GM21786 (cell line): ENCODE measurements around the gene SAPCD2.
A peak's percentile ranks its signal among the peaks of the same experiment; 100 is the strongest.
"Not testable (repeated sequence)": the region's sequence is repeated elsewhere in the genome, so short reads cannot be mapped to it uniquely, and the experiment has no call there.

Experiments used
- ATAC-seq: cut with Tn5 transposase; IDR thresholded peaks from one replicate; pipeline ENCODE4 v1.9.1; 2021; ENCODE audit not compliant: unreplicated experiment

The SAPCD2 gene

GRCh38 chr9:137070201-137070905 lies at the start of gene SAPCD2:
SAPCD2 (minus strand) TSS chr9:137070557; CDS start chr9:137070460, 97 bp downstream.
- ATAC-seq: peak; percentile 73

GRCh38 chr9:137118092-137118603 lies 47.8 kb upstream of the SAPCD2 start:
- ATAC-seq: not testable (repeated sequence)

DNA sequence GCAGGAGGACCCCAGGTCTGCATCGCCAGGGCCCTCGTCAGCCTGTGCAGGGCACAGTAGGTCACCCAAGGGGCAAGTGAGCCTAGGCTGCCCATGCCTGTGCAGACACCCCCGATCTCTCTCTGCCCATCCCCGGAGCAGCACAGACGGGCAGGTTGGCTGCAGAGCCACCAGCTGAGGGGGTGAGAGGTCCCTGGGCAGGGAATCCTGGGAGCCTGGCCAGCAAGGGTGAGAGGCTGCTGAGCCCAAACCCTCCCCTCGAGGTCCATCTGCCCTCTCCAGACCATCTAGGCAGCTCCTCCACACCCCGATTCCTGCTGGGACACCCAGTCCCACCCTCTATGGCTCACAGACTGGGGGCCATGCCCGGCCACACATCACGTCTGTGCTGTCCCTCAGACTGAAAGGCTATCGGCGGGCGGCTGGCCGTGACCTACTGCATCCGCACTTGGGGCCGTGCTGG lies 46.9 kb upstream of the SAPCD2 start:
- no peak for ATAC-seq

GRCh38 chr9:137116728-137117127 lies 46.4 kb upstream of the SAPCD2 start:
- ATAC-seq: no peak

DNA sequence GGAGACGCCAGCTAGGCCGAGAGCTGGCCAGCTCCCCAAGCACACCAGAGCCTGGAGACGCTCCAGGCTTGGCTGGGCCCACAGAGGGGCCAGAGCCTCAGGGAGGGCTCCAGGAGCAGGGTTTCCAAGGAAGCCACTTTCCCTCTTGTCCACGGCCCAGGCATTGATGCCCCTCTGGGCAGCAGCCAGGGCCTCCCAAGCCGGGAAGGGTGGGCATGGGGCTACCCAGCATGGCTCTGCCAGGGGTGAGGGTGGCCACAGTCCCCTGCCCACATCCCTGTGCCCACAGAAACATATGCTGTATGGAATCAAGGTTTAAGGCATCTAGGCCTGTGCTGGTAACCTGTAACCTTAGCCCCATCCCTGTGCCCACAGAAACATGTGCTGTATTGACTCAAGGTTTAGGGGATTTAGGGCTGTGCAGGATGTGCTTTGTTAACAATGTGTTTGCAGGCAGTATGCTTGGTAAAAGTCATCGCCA lies 45.7 kb upstream of the SAPCD2 start:
- ATAC-seq: no peak

- ATAC-seq: no peak
Observed at GRCh38 chr9:137115394-137116026, 45.2 kb upstream of the SAPCD2 start.

GRCh38 chr9:137114613-137115393 lies 44.4 kb upstream of the SAPCD2 start, which contains the start of gene DPP7:
DPP7 (minus strand) TSS chr9:137114733; CDS start chr9:137114713, 20 bp downstream.
- ATAC-seq: peak; percentile 59

GRCh38 chr9:137114220-137114612 lies 43.9 kb upstream of the SAPCD2 start:
- ATAC-seq: peak; percentile 18

DNA sequence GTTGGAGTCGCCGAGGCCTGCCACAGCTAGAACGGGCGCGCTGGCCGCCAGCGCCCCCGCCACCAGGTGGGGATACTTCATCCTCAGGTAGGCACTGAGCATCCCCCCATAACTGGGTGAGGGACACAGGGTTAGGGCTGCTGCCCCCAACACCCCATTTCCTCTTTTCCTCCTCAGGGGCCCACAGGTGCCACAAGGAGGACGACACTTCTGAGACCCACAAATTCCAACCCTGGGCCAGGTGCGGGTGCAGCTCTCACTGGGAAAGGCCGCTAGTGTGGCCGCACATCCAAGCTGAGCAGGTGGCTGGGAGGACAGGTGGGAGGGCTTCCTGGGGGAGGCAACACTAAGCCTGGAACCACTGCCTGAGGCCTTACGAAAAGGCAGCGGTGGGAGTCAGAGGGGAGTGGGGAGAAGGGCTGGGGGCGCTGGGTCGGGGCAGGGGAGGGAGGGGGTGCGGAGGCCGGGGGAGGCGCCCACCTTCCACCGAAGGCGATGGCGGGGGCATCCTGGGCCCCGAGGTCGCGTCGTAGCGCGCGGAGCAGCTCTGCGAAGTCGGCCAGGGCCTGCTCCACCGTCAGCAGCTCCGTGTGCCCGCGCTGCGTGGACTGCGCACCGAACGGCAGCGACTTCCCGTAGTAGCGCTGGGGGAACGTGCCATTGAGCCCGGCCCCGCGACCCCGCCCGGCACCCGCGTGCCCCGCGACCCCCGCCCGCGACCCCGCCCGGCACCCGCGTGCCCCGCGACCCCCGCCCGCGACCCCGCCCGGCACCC lies 43.2 kb upstream of the SAPCD2 start:
- ATAC-seq: no peak

DNA sequence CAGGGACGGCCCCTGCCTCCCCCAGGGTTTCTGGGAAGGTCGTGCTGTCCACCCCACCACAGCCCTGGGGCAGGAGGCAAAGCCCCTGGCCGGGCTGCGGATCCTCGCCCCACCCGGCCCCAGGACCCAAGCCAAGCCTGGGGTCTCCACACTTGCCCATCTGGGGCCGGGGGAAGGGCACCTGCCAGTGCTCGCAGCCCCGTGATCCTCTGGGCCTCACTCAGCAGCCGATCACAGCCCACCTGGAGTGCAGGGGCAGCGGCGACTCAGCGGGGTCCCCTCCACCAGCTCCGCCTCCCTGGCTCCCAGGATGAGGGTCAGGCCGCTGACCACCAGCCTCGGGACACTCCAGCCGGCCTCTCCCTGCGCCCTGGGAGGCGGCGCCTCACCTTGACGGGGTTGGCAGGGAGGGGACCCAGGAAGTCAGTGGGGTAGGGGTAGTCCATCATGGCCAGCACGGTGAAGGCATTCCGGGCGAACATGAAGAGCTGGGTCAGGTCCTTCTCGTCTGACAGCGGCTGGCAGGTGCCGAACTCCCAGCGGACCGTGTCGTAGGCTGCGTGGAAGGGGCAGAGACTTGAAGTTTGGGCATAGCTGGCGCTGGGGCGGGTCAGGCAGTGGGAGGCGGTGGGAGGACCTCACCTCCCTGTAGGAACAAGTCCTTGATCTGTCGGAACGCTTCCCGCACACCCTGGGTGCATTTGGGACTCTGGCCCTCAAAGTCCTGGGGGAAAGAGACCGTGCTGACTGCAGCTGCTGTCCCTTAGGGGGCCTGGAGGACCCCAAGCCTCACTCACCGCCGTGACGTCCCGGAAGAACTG lies 42.4 kb upstream of the SAPCD2 start:
- no peak for ATAC-seq

- ATAC-seq: no peak
Observed at GRCh38 chr9:137111788-137112563, 41.6 kb upstream of the SAPCD2 start.

DNA sequence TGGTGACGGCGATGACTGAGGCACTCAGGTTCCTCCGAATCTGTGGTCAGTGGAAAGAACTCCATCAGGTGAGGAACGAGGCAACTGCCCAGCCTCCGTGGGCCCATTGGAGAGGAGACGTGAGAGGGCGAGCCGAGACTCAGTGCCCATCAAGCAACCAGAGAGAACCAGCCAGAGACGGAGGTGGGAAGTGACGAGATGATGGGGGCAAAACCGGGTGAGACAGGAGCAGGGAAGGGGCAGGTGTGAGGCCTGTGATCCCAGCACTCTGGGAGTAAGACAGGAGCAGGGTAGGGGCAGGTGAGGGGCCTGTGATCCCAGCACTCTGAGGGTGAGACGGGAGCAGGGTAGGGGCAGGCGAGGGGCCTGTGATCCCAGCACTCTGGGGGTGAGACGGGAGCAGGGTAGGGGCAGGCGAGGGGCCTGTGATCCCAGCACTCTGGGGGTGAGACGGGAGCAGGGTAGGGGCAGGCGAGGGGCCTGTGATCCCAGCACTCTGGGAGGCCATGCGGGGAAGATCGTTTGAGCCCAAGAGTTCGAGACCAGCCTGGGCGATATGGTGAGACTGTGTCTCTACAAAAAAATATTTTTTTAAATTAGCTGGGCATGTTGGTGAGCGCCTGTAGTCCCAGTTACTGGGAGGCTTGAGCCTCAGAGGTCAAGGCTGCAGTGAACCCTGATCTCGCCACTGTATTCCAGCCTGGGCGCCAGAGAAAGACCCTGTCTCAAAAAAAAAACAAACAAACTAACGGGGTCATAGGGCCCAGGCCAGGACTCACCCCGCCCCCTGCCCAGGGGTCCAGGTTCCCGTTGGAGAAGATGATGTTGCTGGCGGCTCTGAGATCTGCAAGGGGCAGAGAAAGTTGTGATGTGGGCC lies 40.8 kb upstream of the SAPCD2 start:
- ATAC-seq: no peak

- ATAC-seq: no peak
Observed at GRCh38 chr9:137110147-137110910, 40.0 kb upstream of the SAPCD2 start.

DNA sequence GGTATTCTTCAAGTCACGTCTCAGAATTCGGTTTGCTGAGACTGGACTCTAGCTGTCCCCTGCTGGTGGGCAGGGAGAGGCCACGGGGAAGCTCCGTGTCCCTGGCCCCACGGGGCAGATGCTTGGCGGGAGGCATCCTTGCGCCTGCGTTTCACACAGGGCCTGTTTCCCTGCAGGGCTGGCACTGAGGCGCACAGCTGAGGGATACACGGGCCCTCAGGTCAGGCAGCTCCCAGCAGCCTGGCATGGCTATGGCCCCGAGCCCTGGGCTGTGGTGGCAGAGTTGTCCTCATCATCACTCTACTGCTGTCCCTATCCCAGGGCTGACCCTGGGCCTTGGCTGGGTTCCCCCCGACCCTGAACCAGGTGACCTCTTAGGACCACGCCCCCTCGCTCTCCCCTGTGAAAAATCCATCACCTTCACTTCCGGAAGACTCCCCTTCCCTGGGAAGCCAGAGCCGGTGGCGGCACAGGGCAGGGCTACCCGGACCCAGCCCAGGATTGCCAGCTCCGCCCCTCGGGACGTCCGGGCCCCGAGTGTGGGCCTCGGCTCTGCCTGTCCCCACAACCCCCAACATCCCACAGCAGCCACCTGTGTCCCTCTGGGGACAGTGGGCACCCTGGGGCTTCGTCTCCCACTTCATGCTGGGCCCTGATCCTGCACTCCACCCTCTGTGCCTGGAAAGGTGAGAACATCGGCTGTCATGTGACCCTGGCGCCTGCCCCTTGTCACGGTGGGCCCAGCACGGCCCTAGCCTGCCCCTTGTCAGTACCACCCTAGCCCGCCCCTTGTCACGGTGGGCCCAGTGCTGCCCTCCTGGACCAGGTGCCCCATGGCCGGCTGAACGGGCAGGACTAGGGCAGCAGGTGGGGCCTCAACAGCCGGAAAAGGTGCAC lies 39.1 kb upstream of the SAPCD2 start:
- no peak for ATAC-seq

- ATAC-seq: no peak
Observed at GRCh38 chr9:137108608-137109249, 38.4 kb upstream of the SAPCD2 start.

GRCh38 chr9:137107982-137108381 lies 37.6 kb upstream of the SAPCD2 start:
- ATAC-seq: no peak
